ENCODE results near the gene ADAMTSL5.

GRCh38 chr19:1518471-1518870 lies 5.7 kb upstream of the ADAMTSL5 start:
- no peak for TF ChIP-seq CTCF (IDR thresholded peaks at IDR 0.05)
- TF ChIP-seq ZFX (IDR thresholded peaks at IDR 0.05; ENCODE audit: borderline replicate concordance), result no peak

Measured in 22Rv1 (cell line).